HEK293 (cell line): ENCODE measurements around the gene PI4KA.

Experiments used
- CTCF ChIA-PET: fragments of 350-600 bp; formaldehyde crosslinking; extraction: SDS; loops from one replicate; lab custom pipeline; 2021; ENCODE audit warnings: antibody characterized with exemption; lab: Yijun Ruan, JAX
- POLR2A ChIA-PET: fragments of 300-600 bp; formaldehyde crosslinking; extraction: SDS; loops from one replicate; lab custom pipeline; 2020; ENCODE audit warnings: antibody characterized with exemption, inconsistent platforms; lab: Yijun Ruan, JAX
- H3K27ac ChIP-seq: fragments of 200-500 bp; sonication (Bioruptor generic); 2 replicates; pipeline ENCODE4 v1.5.1; 2014; ENCODE audit warnings: low read depth, low read length, control low read depth, inconsistent platforms; ENCODE audit errors: extremely low read depth
- H3K36me3 ChIP-seq, 2 experiments: fragments of 200-500 bp in 1 of 2; sonication (Bioruptor generic) in 1 of 2; 1 replicate in 1 of 2; 2 replicates in 1 of 2; pipeline ENCODE4 v1.5.1; 2014 to 2017; ENCODE audit warnings: inconsistent platforms in 2 of 2, low read length in 2 of 2; ENCODE audit not compliant: control insufficient read depth in 2 of 2, insufficient read depth in 1 of 2
- H3K4me1 ChIP-seq: fragments of 200-500 bp; sonication (Bioruptor generic); 2 replicates; pipeline ENCODE4 v1.5.1; 2014; ENCODE audit warnings: mild to moderate bottlenecking, low read length, inconsistent platforms; ENCODE audit not compliant: control insufficient read depth, insufficient read depth
- H3K4me3 ChIP-seq: 2 replicates; pipeline ENCODE4 v1.5.1; 2011; ENCODE audit warnings: low read depth, mild to moderate bottlenecking, control low read depth, low read length, moderate library complexity
- H3K9me3 ChIP-seq: fragments of 200-500 bp; sonication (Bioruptor generic); 2 replicates; pipeline ENCODE4 v1.5.1; 2014; ENCODE audit warnings: low read depth, low read length, inconsistent platforms; ENCODE audit not compliant: control insufficient read depth, insufficient read depth
- EGR2 ChIP-seq: fragments of 450-650 bp; formaldehyde crosslinking; IDR thresholded peaks from 2 replicates; pipeline ENCODE4 v1.5.1; 2016; ENCODE audit warnings: low read depth, missing biosample characterization, missing genetic modification characterization
- GFI1B ChIP-seq: fragments of 450-650 bp; formaldehyde crosslinking; IDR thresholded peaks from 2 replicates; pipeline ENCODE4 v1.5.1; 2016; ENCODE audit warnings: missing biosample characterization, missing genetic modification characterization
- TRIM28 ChIP-seq: IDR thresholded peaks from 2 replicates; pipeline ENCODE4 v1.6.1; 2011; ENCODE audit warnings: low read length, control low read depth, borderline replicate concordance
- ZBTB20 ChIP-seq: fragments of 450-650 bp; formaldehyde crosslinking; IDR thresholded peaks from 2 replicates; pipeline ENCODE4 v1.5.1; 2016; ENCODE audit warnings: missing biosample characterization, missing genetic modification characterization
- ZBTB48 ChIP-seq: fragments of 450-650 bp; formaldehyde crosslinking; IDR thresholded peaks from 2 replicates; pipeline ENCODE4 v1.5.1; 2016; ENCODE audit warnings: missing biosample characterization, missing genetic modification characterization
- ZFHX2 ChIP-seq: fragments of 450-650 bp; formaldehyde crosslinking; conservative IDR thresholded peaks from 2 replicates; pipeline ENCODE4 v1.5.1; 2016; ENCODE audit warnings: missing biosample characterization, missing genetic modification characterization
- ZNF175 ChIP-seq: fragments of 450-650 bp; formaldehyde crosslinking; IDR thresholded peaks from 2 replicates; pipeline ENCODE4 v1.5.1; 2016; ENCODE audit warnings: missing biosample characterization, missing genetic modification characterization
- ZNF366 ChIP-seq: fragments of 450-650 bp; formaldehyde crosslinking; conservative IDR thresholded peaks from 2 replicates; pipeline ENCODE4 v1.5.1; 2016; ENCODE audit warnings: missing biosample characterization, missing genetic modification characterization
- ZNF514 ChIP-seq: fragments of 450-650 bp; formaldehyde crosslinking; IDR thresholded peaks from 2 replicates; pipeline ENCODE4 v1.5.1; 2016; ENCODE audit warnings: missing biosample characterization, missing genetic modification characterization
- ZNF521 ChIP-seq: fragments of 450-650 bp; formaldehyde crosslinking; IDR thresholded peaks from 2 replicates; pipeline ENCODE4 v1.5.1; 2017; ENCODE audit warnings: missing biosample characterization, mild to moderate bottlenecking, missing genetic modification characterization
- ZNF549 ChIP-seq: fragments of 450-650 bp; IDR thresholded peaks from 2 replicates; pipeline ENCODE4 v1.5.1; 2018; ENCODE audit warnings: missing biosample characterization, missing genetic modification characterization, mild to moderate bottlenecking, inconsistent platforms, moderate library complexity
- ZNF555 ChIP-seq: fragments of 450-650 bp; formaldehyde crosslinking; conservative IDR thresholded peaks from 2 replicates; pipeline ENCODE4 v1.5.1; 2017; ENCODE audit warnings: missing biosample characterization, mild to moderate bottlenecking, missing genetic modification characterization, inconsistent platforms
- ZNF654 ChIP-seq: fragments of 450-650 bp; formaldehyde crosslinking; IDR thresholded peaks from 2 replicates; pipeline ENCODE4 v1.5.1; 2016; ENCODE audit warnings: low read depth, missing biosample characterization, missing genetic modification characterization
- ZNF664 ChIP-seq: fragments of 450-650 bp; formaldehyde crosslinking; IDR thresholded peaks from 2 replicates; pipeline ENCODE4 v1.5.1; 2016; ENCODE audit warnings: missing biosample characterization, missing genetic modification characterization
- ZNF792 ChIP-seq: fragments of 450-650 bp; formaldehyde crosslinking; IDR thresholded peaks from 2 replicates; pipeline ENCODE4 v1.5.1; 2016; ENCODE audit warnings: missing biosample characterization, missing genetic modification characterization
- ZSCAN30 ChIP-seq: fragments of 450-650 bp; IDR thresholded peaks from 2 replicates; pipeline ENCODE4 v1.5.1; 2018; ENCODE audit warnings: missing biosample characterization, mild to moderate bottlenecking, missing genetic modification characterization, moderate library complexity
- ZXDB ChIP-seq: fragments of 450-650 bp; formaldehyde crosslinking; IDR thresholded peaks from 2 replicates; pipeline ENCODE4 v1.5.1; 2016; ENCODE audit warnings: missing biosample characterization, missing genetic modification characterization
- TF ChIP-seq, protein P1 (sequence below): fragments of 450-650 bp; formaldehyde crosslinking; IDR thresholded peaks from 2 replicates; pipeline ENCODE4 v1.5.1; 2016; ENCODE audit warnings: missing biosample characterization, missing genetic modification characterization
- TF ChIP-seq, protein P2 (sequence below): fragments of 450-650 bp; formaldehyde crosslinking; IDR thresholded peaks from 2 replicates; pipeline ENCODE4 v1.5.1; 2016; ENCODE audit warnings: missing biosample characterization, missing genetic modification characterization

Gene PI4KA

GRCh38 chr22:20763630-20764470 is 94.8 kb downstream of the PI4KA start:
- ChIA-PET POLR2A (no interaction called here), CTCF (interaction anchor here (0.7 to 1.1 kb wide), 2 partner anchors 18 to 21 kb away, joined by 3 read pairs; no protein-coding TSS in a partner anchor)
- TF ChIP-seq ZNF366 (tag by site-specific recombination) (no peak), ZNF514 (tag by site-specific recombination) (no peak), ZBTB20 (no peak), EGR2 (no peak), ZNF175 (tag by site-specific recombination) (no peak), TRIM28 (no peak), ZNF792 (no peak), ZNF654 (tag by site-specific recombination) (no peak), ZSCAN30 (tag by site-specific recombination) (no peak)
- H3K27ac ChIP-seq: no peak overlapping the region
- H3K9me3 ChIP-seq: no peaks in the 10 kb centered on the region
- H3K36me3 ChIP-seq: peaks cover 0 to 60% of the 10 kb centered on the region in 2 experiments; a peak in 2 of 3 replicates
- no peak overlapping the region for H3K4me3 ChIP-seq
- H3K4me1 ChIP-seq: no peaks in the 10 kb centered on the region

DNA sequence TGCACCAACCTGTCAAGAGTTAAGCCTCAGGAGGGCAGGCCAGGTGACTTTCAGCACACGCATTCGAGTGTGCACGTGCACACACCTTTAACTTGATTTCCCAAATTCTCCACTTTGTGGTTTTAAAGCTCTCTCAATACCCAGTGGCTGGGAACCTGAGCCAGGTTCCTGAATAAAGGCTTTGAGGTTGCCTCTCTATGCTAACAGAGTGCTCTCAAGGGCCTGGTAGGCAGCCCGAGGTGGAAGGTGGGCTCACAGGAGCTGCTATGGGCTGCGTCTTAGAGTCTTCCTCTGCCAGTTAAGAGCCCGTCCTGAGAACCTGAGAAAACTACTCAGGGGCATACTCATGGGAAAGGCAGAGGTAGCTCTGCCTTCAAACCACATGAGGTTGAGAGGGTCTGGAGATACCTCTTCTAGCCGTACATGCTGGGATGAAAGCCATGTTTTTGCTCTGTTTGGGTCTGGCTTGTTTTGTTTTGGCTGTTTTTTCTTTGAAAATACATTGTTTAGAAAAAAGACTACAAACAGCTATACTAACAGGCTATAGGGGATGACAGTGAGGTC is 96.3 kb downstream of the PI4KA start:
- ChIA-PET POLR2A (no interaction called here), CTCF (interaction anchor here (0.7 to 1.1 kb wide), 3 partner anchors 9 to 20 kb away, joined by 3 to 5 read pairs (median 4); no protein-coding TSS in a partner anchor)
- no peaks in the 10 kb centered on the region for H3K9me3 ChIP-seq
- TF ChIP-seq ZNF549: no peak
- TF ChIP-seq GFI1B (tag by site-specific recombination): no peak
- H3K4me1 ChIP-seq: no peaks in the 10 kb centered on the region
- no peak overlapping the region for H3K27ac ChIP-seq
- no peak overlapping the region for H3K4me3 ChIP-seq
- H3K36me3 ChIP-seq: peaks cover 0 to 61% of the 10 kb centered on the region in 2 experiments; a peak in 2 of 3 replicates

DNA sequence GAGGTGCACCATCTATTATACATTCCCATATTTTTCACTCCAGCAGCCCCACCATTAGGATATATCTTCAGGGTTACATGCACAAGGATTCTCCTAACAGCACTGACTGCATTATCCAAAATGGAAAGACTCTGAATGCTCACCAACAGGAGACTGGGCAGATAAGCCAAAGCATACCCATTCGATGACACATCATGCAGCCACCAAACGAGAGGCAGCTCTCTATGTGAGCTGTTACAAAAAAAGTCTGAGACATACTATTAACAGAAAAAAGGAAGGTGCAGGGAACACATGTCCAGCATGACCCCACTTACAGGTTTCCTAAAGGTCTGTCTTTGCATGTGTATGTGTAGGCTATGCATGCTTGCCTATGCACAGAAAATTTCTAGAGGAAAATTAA is 97.1 kb downstream of the PI4KA start:
- ChIA-PET POLR2A (no interaction called here), CTCF (interaction anchor here (0.8 kb wide), 1 partner anchor 21 kb away, joined by 3 read pairs; no protein-coding TSS in a partner anchor)
- Histone ChIP-seq H3K4me3 (no peak overlapping the region), H3K9me3 (no peaks in the 10 kb centered on the region), H3K36me3 (peaks cover 0 to 64% of the 10 kb centered on the region in 2 experiments; a peak in 2 of 3 replicates), H3K27ac (no peak overlapping the region), H3K4me1 (no peaks in the 10 kb centered on the region)
- TF ChIP-seq, protein P1, sequence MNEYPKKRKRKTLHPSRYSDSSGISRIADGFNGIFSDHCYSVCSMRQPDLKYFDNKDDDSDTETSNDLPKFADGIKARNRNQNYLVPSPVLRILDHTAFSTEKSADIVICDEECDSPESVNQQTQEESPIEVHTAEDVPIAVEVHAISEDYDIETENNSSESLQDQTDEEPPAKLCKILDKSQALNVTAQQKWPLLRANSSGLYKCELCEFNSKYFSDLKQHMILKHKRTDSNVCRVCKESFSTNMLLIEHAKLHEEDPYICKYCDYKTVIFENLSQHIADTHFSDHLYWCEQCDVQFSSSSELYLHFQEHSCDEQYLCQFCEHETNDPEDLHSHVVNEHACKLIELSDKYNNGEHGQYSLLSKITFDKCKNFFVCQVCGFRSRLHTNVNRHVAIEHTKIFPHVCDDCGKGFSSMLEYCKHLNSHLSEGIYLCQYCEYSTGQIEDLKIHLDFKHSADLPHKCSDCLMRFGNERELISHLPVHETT (tag by site-specific recombination): no peak
- TF ChIP-seq ZNF521 (tag by site-specific recombination): no peak
- TF ChIP-seq ZFHX2 (tag by site-specific recombination): no peak
- no peak for TF ChIP-seq ZBTB48 (tag by site-specific recombination)
- no peak for TF ChIP-seq ZNF555
- no peak for TF ChIP-seq ZXDB
- TF ChIP-seq, protein P2, sequence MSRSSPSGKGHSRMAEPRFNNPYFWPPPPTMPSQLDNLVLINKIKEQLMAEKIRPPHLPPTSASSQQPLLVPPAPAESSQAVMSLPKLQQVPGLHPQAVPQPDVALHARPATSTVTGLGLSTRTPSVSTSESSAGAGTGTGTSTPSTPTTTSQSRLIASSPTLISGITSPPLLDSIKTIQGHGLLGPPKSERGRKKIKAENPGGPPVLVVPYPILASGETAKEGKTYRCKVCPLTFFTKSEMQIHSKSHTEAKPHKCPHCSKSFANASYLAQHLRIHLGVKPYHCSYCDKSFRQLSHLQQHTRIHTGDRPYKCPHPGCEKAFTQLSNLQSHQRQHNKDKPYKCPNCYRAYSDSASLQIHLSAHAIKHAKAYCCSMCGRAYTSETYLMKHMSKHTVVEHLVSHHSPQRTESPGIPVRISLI: no peak
- no peak for TF ChIP-seq ZNF664 (tag by site-specific recombination)
